HepG2 (cell line): ENCODE measurements around the gene MEF2D. TPM values are rescaled to one million over a fixed set of nuclear protein-coding genes. Genes with fewer than 3 reads are reported as not detected.
A peak's percentile ranks its signal among the peaks of the same experiment; 100 is the strongest.

ENCODE experiments used
- ATAC-seq: fragments of 200-7000 bp; cut with Tn5 transposase; 3 replicates; pipeline ENCODE4 v1.9.1; 2020; ENCODE audit warnings: mild to moderate bottlenecking, moderate library complexity
- BruUV-seq: library from RNA; stranded (reverse); fragments of 400-500 nt; replicated peaks from 2 replicates; lab custom pipeline; 2021; lab: Mats Ljungman, UMichigan
- CTCF ChIA-PET: fragments of 300-600 bp; formaldehyde crosslinking; extraction: SDS; loops from one replicate; lab custom pipeline; 2021; ENCODE audit warnings: low total read pairs, inconsistent platforms, low intra/inter-chr PET ratio; lab: Yijun Ruan, JAX
- POLR2A ChIA-PET: fragments of 350-600 bp; sonication (Branson Sonifier 250); formaldehyde crosslinking; loops from one replicate; lab custom pipeline; 2020; ENCODE audit warnings: antibody characterized with exemption, inconsistent platforms; lab: Yijun Ruan, JAX
- DNase-seq: peaks from one replicate; pipeline ENCODE4 v3.0.0-alpha.2; 2015; ENCODE audit warnings: low spot score
- FAIRE-seq: peaks from 3 replicates; lab custom pipeline; 2011; peaks lifted over from hg19 to GRCh38; lab: Jason Lieb, UNC
- H2AFZ ChIP-seq: one replicate; pipeline ENCODE4 v1.6.1; 2011; ENCODE audit warnings: low read length, inconsistent platforms
- H3K27ac ChIP-seq: fragments of 300-600 bp; 3 replicates; pipeline ENCODE4 v1.8.0; 2011; ENCODE audit warnings: mixed run types, mild to moderate bottlenecking, mixed read lengths, low read length, inconsistent platforms; ENCODE audit not compliant: insufficient read depth; ENCODE audit errors: extremely low read length
- H3K27me3 ChIP-seq, 2 experiments: fragments of 200-600 bp in 1 of 2; 2 replicates in 1 of 2; 3 replicates in 1 of 2; pipeline versions ENCODE4 v1.6.0 to v1.8.0; 2011; ENCODE audit warnings: low read length in 2 of 2, mild to moderate bottlenecking in 2 of 2, moderate library complexity in 2 of 2, inconsistent platforms in 1 of 2; ENCODE audit not compliant: insufficient read depth in 2 of 2, control insufficient read depth in 1 of 2
- H3K36me3 ChIP-seq, 2 experiments: fragments of 200-600 bp in 1 of 2; replicated peaks in 1 of 2; 2 replicates in 1 of 2; 3 replicates in 1 of 2; pipeline versions ENCODE4 v1.5.1 to v1.8.0; 2011; ENCODE audit warnings: low read length in 2 of 2, inconsistent platforms in 1 of 2; ENCODE audit not compliant: insufficient read depth in 2 of 2, control insufficient read depth in 1 of 2
- H3K4me1 ChIP-seq: 2 replicates; pipeline ENCODE4 v1.5.1; 2012; ENCODE audit warnings: low read length, inconsistent platforms; ENCODE audit not compliant: insufficient read depth
- H3K4me2 ChIP-seq: 2 replicates; pipeline ENCODE4 v1.6.0; 2011; ENCODE audit warnings: low read depth, low read length, inconsistent platforms
- H3K4me3 ChIP-seq, 3 experiments: fragments of 200-600 bp in 1 of 3; sonication (generic), shearing (Covaris generic) in 1 of 3; replicated peaks in 1 of 3; 2 replicates each; pipeline ENCODE4 v1.5.1; 2011 to 2016; ENCODE audit warnings: low read length in 3 of 3, inconsistent platforms in 2 of 3, low read depth in 2 of 3, mild to moderate bottlenecking in 2 of 3, control low read depth in 1 of 3, mixed read lengths in 1 of 3; ENCODE audit not compliant: insufficient read depth in 1 of 3
- H3K79me2 ChIP-seq: one replicate; pipeline ENCODE4 v1.6.1; 2011; ENCODE audit warnings: low read length, inconsistent platforms; ENCODE audit not compliant: insufficient read depth
- H3K9ac ChIP-seq: 2 replicates; pipeline ENCODE4 v1.6.0; 2011; ENCODE audit warnings: mild to moderate bottlenecking, low read depth, low read length, inconsistent platforms; ENCODE audit not compliant: insufficient read depth
- H3K9me3 ChIP-seq: 2 replicates; pipeline ENCODE4 v1.5.1; 2012; ENCODE audit warnings: mild to moderate bottlenecking, low read length
- H4K20me1 ChIP-seq: 2 replicates; pipeline ENCODE4 v1.6.0; 2011; ENCODE audit warnings: inconsistent platforms, mild to moderate bottlenecking, low read length, moderate library complexity; ENCODE audit not compliant: insufficient read depth
- ATF7 ChIP-seq, 2 experiments: fragments of 450-650 bp in 1 of 2; sonication (generic) in 1 of 2; formaldehyde crosslinking in 1 of 2; IDR thresholded peaks; 2 replicates each; pipeline versions ENCODE4 v1.4.0 to v1.6.1; 2016 to 2020; ENCODE audit warnings: antibody characterized with exemption in 1 of 2, mild to moderate bottlenecking in 1 of 2, missing genetic modification reagents in 1 of 2
- NR2C2 ChIP-seq: sonication (generic); formaldehyde crosslinking; IDR thresholded peaks from 2 replicates; pipeline ENCODE4 v1.4.0; 2020; ENCODE audit warnings: missing genetic modification reagents, mild to moderate bottlenecking, moderate library complexity, borderline replicate concordance
- SRSF4 ChIP-seq: fragments of 200-400 bp; formaldehyde crosslinking; IDR thresholded peaks from one replicate; pipeline ENCODE4 v1.6.1; 2018; ENCODE audit warnings: mild to moderate bottlenecking, low read depth, low read length, moderate library complexity; ENCODE audit not compliant: poor library complexity, severe bottlenecking
- TEAD2 ChIP-seq: sonication (generic); formaldehyde crosslinking; IDR thresholded peaks from 2 replicates; pipeline ENCODE4 v1.9.0; 2021; ENCODE audit warnings: missing genetic modification reagents
- ZNF30 ChIP-seq: sonication (generic); formaldehyde crosslinking; IDR thresholded peaks from 2 replicates; pipeline ENCODE4 v1.5.0; 2020; ENCODE audit warnings: mild to moderate bottlenecking, missing genetic modification reagents
- WGBS: methylation state at CpG from one replicate; pipeline ENCODE4 v1.1.6; 2017; ENCODE audit warnings: low lambda C conversion rate; 5-methylcytosine and 5-hydroxymethylcytosine counted together
- in situ Hi-C: cut with HindIII; loops from 2 replicates; pipeline ENCODE4 v1.10.0; 2017; ENCODE audit warnings: low pct_unique_long_range_greater_than_20kb; ENCODE audit not compliant: extremely low pct_ligation_motif_present
- intact Hi-C: fragments of 100-400 bp; cut with micrococcal nuclease; formaldehyde crosslinking; loops from one replicate; pipeline ENCODE4 v1.10.0; 2022; ENCODE audit not compliant: unreplicated experiment
- polyA plus RNA-seq, 8 experiments: library from polyadenylated mRNA; depleted of rRNA in 3 of 8; stranded (reverse) in 7 of 8; unstranded in 1 of 8; fragments of >200 nt; fragmentation: Illumina TruSeq in 4 of 8; extraction: Trizol in 4 of 8; gene quantifications; 2 replicates each; pipeline versions ENCODE4 v1.2.1 to v1.2.3, GENCODE V29; 2011 to 2016; ENCODE audit warnings: low read depth in 4 of 8, missing spikeins in 1 of 8, mixed read lengths in 1 of 8; ENCODE audit not compliant: insufficient read depth in 1 of 8
- total RNA-seq, 5 experiments: library from RNA; depleted of rRNA; stranded (reverse); fragments of >200 nt; fragmentation: Illumina TruSeq; extraction: Trizol; gene quantifications; 2 replicates each; pipeline ENCODE4 v1.2.3, GENCODE V29; 2016; ENCODE audit warnings: low read depth in 1 of 5
- TF ChIP-seq, protein P1 (sequence below): sonication (generic); formaldehyde crosslinking; IDR thresholded peaks from 2 replicates; pipeline ENCODE4 v1.4.0; 2020; ENCODE audit warnings: missing genetic modification reagents
- TF ChIP-seq, protein P2 (sequence below): sonication (generic); formaldehyde crosslinking; IDR thresholded peaks from 2 replicates; pipeline ENCODE4 v1.5.0; 2020; ENCODE audit warnings: mild to moderate bottlenecking, missing genetic modification reagents

Gene MEF2D
- total and polyA plus RNA-seq, 2 of the 13 experiments (the other 11 are each of a cell fraction or from before 2014, with no cell fraction given), result 1.6 to 3.9 TPM

DNA sequence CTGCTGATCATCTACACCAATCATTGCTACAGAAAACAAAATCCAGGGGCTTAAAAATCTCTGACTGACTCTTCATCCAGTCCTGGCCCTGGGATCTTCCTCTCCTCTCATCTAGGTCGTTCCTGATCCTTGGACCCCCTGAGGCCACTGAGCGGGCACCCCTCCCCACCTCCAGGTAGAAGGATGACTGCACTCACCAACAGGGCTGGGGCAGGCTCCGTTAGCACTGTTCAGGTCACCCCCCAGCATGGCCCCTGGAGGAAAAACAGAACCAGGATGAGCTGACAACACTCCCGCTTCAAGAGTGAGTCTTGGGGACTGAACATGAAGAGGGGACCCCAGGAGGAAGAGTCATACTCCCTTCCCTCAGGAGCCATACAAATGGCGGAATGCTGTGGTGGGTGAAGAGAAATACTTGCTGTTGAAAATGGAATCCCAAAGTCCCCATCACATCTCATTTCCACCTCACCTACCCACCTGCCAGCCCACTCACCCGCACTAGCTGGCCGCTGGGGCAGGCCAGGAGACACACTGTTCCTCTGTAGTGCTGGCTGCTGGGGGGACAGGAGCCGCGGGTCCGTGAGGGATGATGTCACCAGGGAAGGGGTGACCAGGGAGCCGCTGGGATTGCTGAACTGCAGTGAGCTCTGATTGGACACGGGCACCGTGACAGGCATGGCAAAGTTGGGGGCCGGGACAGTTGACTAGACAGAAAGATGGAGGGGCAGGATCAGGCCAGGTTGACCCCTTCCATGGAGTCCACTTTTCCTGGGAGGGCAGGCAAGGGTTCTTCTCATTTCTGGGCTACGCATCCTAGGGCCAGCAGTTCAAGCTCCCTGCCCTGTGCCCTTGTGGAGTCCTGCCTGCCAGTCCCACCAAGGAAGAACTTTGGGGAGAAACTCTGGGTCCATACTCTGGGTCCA lies 21.2 kb downstream of the MEF2D start:
- Histone ChIP-seq H3K27ac (no peak overlapping the region), H3K36me3 (peaks cover 37 to 65% of the 10 kb centered on the region in 2 experiments; a peak in 4 of 5 replicates), H3K4me3 (no peak overlapping the region), H3K9me3 (no peaks in the 10 kb centered on the region), H2AFZ (no peak overlapping the region), H3K9ac (no peak overlapping the region), H3K4me2 (no peak overlapping the region), H4K20me1 (no peaks in the 10 kb centered on the region), H3K4me1 (peaks cover 31% of the 10 kb centered on the region), H3K79me2 (no peaks in the 10 kb centered on the region), H3K27me3 (no peaks in the 10 kb centered on the region)
- 0 out of 2 replicates have a peak, but pooled peaks have one; percentile 13 for TF ChIP-seq ATF7 (IDR thresholded peaks at IDR 0.05)
- TF ChIP-seq ATF7 (CRISPR knock-in tag; IDR thresholded peaks at IDR 0.05), result no peak
- TF ChIP-seq NR2C2 (CRISPR knock-in tag), result no peak
- no peak for ATAC-seq
- BruUV-seq, result no TSS peak
- no peak for FAIRE-seq
- ChIA-PET CTCF (interaction anchor here (1.2 to 1.7 kb wide), 2 partner anchors 23 to 94 kb away, joined by 3 to 7 read pairs; no protein-coding TSS in a partner anchor), POLR2A (no interaction called here)
- in situ Hi-C loops (no loop called here), intact Hi-C loops (loop anchor here (2.0 kb wide), 1 partner anchor 19 kb away; no protein-coding TSS in a partner anchor)
- WGBS, result 95% methylated on average over 12 of the region's 15 CpGs
- DNase-seq, result no peak

DNA sequence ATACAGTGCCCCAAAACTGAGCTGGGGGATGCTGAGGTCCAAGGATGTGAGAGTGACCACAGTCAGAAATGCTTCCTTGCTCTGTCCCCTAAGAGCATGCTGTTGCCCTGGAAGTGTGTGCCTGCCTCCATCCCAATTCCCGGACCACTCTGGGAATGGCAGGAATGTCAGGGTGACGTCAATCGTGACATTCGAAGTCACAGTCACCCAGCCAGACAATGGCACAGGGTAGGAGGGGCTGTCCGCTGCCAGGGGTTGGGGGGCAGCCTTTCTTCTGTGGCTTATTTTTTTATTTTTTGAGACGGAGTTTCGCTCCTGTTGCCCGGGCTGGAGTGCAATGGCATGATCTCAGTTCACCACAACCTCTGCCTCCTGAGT lies 22.3 kb downstream of the MEF2D start:
- ChIA-PET CTCF (interaction anchor here (0.6 kb wide), 1 partner anchor 119 kb away, joined by 3 read pairs; no protein-coding TSS in a partner anchor), POLR2A (interaction anchor here (1.6 kb wide), 2 partner anchors 21 to 23 kb away, joined by 4 to 7 read pairs; partner anchors contain the start of gene MEF2D)
- DNase-seq (no peak), ATAC-seq (no peak), FAIRE-seq (no peak)
- BruUV-seq, result no TSS peak
- intact Hi-C loops, result no loop called here
- Histone ChIP-seq H3K79me2 (no peaks in the 10 kb centered on the region), H3K27me3 (no peaks in the 10 kb centered on the region), H3K36me3 (peaks cover 39 to 72% of the 10 kb centered on the region in 2 experiments; a peak in 4 of 5 replicates), H3K4me1 (peaks cover 42% of the 10 kb centered on the region), H3K27ac (no peak overlapping the region), H3K4me3 (no peak overlapping the region), H3K9ac (no peak overlapping the region), H3K4me2 (no peak overlapping the region), H3K9me3 (no peaks in the 10 kb centered on the region), H2AFZ (no peak overlapping the region), H4K20me1 (no peaks in the 10 kb centered on the region)
- in situ Hi-C loops, result no loop called here
- WGBS, result 90% methylated on average over 8 of the region's 8 CpGs
- no peak for TF ChIP-seq TEAD2 (CRISPR knock-in tag)
- TF ChIP-seq, protein P1, sequence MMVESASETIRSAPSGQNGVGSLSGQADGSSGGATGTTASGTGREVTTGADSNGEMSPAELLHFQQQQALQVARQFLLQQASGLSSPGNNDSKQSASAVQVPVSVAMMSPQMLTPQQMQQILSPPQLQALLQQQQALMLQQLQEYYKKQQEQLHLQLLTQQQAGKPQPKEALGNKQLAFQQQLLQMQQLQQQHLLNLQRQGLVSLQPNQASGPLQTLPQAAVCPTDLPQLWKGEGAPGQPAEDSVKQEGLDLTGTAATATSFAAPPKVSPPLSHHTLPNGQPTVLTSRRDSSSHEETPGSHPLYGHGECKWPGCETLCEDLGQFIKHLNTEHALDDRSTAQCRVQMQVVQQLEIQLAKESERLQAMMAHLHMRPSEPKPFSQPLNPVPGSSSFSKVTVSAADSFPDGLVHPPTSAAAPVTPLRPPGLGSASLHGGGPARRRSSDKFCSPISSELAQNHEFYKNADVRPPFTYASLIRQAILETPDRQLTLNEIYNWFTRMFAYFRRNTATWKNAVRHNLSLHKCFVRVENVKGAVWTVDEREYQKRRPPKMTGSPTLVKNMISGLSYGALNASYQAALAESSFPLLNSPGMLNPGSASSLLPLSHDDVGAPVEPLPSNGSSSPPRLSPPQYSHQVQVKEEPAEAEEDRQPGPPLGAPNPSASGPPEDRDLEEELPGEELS (CRISPR knock-in tag), result no peak
- no peak for TF ChIP-seq SRSF4
- TF ChIP-seq ZNF30, result no peak
- TF ChIP-seq, protein P2, sequence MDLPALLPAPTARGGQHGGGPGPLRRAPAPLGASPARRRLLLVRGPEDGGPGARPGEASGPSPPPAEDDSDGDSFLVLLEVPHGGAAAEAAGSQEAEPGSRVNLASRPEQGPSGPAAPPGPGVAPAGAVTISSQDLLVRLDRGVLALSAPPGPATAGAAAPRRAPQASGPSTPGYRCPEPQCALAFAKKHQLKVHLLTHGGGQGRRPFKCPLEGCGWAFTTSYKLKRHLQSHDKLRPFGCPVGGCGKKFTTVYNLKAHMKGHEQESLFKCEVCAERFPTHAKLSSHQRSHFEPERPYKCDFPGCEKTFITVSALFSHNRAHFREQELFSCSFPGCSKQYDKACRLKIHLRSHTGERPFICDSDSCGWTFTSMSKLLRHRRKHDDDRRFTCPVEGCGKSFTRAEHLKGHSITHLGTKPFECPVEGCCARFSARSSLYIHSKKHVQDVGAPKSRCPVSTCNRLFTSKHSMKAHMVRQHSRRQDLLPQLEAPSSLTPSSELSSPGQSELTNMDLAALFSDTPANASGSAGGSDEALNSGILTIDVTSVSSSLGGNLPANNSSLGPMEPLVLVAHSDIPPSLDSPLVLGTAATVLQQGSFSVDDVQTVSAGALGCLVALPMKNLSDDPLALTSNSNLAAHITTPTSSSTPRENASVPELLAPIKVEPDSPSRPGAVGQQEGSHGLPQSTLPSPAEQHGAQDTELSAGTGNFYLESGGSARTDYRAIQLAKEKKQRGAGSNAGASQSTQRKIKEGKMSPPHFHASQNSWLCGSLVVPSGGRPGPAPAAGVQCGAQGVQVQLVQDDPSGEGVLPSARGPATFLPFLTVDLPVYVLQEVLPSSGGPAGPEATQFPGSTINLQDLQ, result no peak
